MM.1S (cell line): Measurements from ENCODE around the gene NBEA.

Source experiments
- CTCF ChIP-seq: fragments of 300-600 bp; sonication (generic); IDR thresholded peaks from 2 replicates; pipeline ENCODE4 v1.5.1; 2016; ENCODE audit warnings: antibody characterized with exemption, low read length, mixed read lengths
- EZH2 ChIP-seq: fragments of 300-600 bp; sonication (generic); optimal IDR thresholded peaks from 2 replicates; pipeline ENCODE3; 2017; ENCODE audit warnings: low read depth, mild to moderate bottlenecking, antibody characterized with exemption, low read length, mixed read lengths
- EZH2phosphoT487 ChIP-seq: fragments of 300-600 bp; sonication (generic); IDR thresholded peaks from 2 replicates; pipeline ENCODE4 v1.6.1; 2018; ENCODE audit warnings: antibody characterized with exemption, low read length

- no peak for TF ChIP-seq EZH2
- no peak for TF ChIP-seq CTCF
- no peak for TF ChIP-seq EZH2phosphoT487
Measured at GRCh38 chr13:35354285-35354684, 412.2 kb downstream of the NBEA start.
